Common myeloid progenitor, CD34-positive (primary cell): Measurements from ENCODE around the gene TMEM54.

Experiments
- CTCF ChIA-PET: fragments of 350-600 bp; sonication (Branson Sonifier 250); formaldehyde crosslinking; loops from one replicate; lab custom pipeline; 2021; ENCODE audit warnings: antibody characterized with exemption; lab: Charles Lee
- POLR2A ChIA-PET: fragments of 350-600 bp; sonication (Branson Sonifier 250); formaldehyde crosslinking; loops from one replicate; lab custom pipeline; 2021; ENCODE audit warnings: antibody characterized with exemption; lab: Charles Lee
- DNase-seq, 3 donors: peaks; one replicate each; pipeline versions ENCODE4 v3.0.0 to v3.0.0-alpha.2; 2013
- H3K27ac ChIP-seq, 2 experiments: 1 replicate in 1 of 2; 2 replicates in 1 of 2; pipeline ENCODE4 v1.7.0; 2013; ENCODE audit warnings: inconsistent platforms in 2 of 2, low read length in 2 of 2, mild to moderate bottlenecking in 2 of 2, low read depth in 1 of 2, moderate library complexity in 1 of 2; ENCODE audit not compliant: severe bottlenecking in 2 of 2, insufficient read depth in 1 of 2, poor library complexity in 1 of 2
- H3K27me3 ChIP-seq, 5 experiments: replicated peaks in 2 of 5; 1 replicate in 3 of 5; 2 replicates in 2 of 5; pipeline versions ENCODE4 v1.6.1 to v1.7.0; 2013; ENCODE audit warnings: low read length in 4 of 5, mild to moderate bottlenecking in 2 of 5, moderate library complexity in 2 of 5, inconsistent platforms in 1 of 5; ENCODE audit not compliant: insufficient read depth in 5 of 5, control insufficient read depth in 4 of 5
- H3K36me3 ChIP-seq, 4 experiments: 1 replicate in 2 of 4; 2 replicates in 2 of 4; pipeline versions ENCODE4 v1.6.1 to v1.7.0; 2013; ENCODE audit warnings: low read length in 3 of 4, control low read depth in 1 of 4, mild to moderate bottlenecking in 1 of 4; ENCODE audit not compliant: control insufficient read depth in 4 of 4, insufficient read depth in 4 of 4
- H3K4me1 ChIP-seq, 4 experiments: 1 replicate in 3 of 4; 2 replicates in 1 of 4; pipeline versions ENCODE4 v1.6.1 to v1.7.1; 2013; ENCODE audit warnings: low read length in 3 of 4, mild to moderate bottlenecking in 3 of 4, control low read depth in 1 of 4, inconsistent platforms in 1 of 4, moderate library complexity in 1 of 4; ENCODE audit not compliant: control insufficient read depth in 4 of 4, insufficient read depth in 4 of 4; ENCODE audit errors: control extremely low read depth in 1 of 4
- H3K4me3 ChIP-seq, 7 experiments: 1 replicate in 4 of 7; 2 replicates in 3 of 7; pipeline versions ENCODE4 v1.5.1 to v1.7.0; 2013; ENCODE audit warnings: mild to moderate bottlenecking in 7 of 7, low read length in 6 of 7, moderate library complexity in 6 of 7, inconsistent platforms in 2 of 7, low read depth in 2 of 7, control low read depth in 1 of 7; ENCODE audit not compliant: insufficient read depth in 4 of 7, control insufficient read depth in 1 of 7; ENCODE audit errors: extremely low read depth in 1 of 7
- H3K9me3 ChIP-seq, 5 experiments: 1 replicate in 4 of 5; 2 replicates in 1 of 5; pipeline versions ENCODE4 v1.6.1 to v1.7.1; 2013; ENCODE audit warnings: low read length in 4 of 5, mild to moderate bottlenecking in 2 of 5, inconsistent platforms in 1 of 5, low read depth in 1 of 5, moderate library complexity in 1 of 5; ENCODE audit not compliant: control insufficient read depth in 4 of 5, insufficient read depth in 2 of 5; ENCODE audit errors: control extremely low read depth in 1 of 5
- WGBS: methylation state at CpG from one replicate; pipeline ENCODE4 v1.1.5; 2013; ENCODE audit not compliant: insufficient coverage; 5-methylcytosine and 5-hydroxymethylcytosine counted together

The TMEM54 gene

DNA sequence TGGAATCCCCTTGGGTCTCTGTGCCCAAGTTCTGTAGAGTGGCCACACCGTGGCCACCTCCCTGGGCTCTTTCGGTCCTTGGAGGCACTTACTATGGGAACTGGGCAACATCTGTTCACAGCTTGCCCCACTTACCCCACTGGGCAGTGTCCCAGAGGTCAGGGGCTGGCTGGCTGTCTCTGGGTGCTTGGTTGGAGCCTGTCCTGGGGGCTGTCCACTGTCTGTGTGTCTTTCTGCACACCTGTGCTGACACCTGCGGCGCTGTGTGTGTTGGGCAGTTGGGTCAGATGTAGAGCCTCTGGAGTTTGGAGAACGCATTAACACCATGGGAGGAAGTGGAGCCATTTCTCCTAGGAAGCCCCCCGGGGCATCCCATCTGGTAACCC is 1.3 kb upstream of the TMEM54 start:
- no peak for DNase-seq
- no peaks in the 10 kb centered on the region for H3K9me3 ChIP-seq
- 70% methylated on average over 5 of the region's 6 CpGs for whole genome bisulfite sequencing
- CTCF ChIA-PET = no interaction called here
- H3K4me1 ChIP-seq = peaks cover 0 to 10% (median 8%) of the 10 kb centered on the region in 4 experiments
- no peak overlapping the region for H3K27ac ChIP-seq
- H3K4me3 ChIP-seq = no peak overlapping the region
- POLR2A ChIA-PET = no interaction called here
- no peaks in the 10 kb centered on the region for H3K36me3 ChIP-seq
- peaks cover 7 to 71% (median 33%) of the 10 kb centered on the region in 5 experiments for H3K27me3 ChIP-seq

- no peak overlapping the region for H3K27ac ChIP-seq
- no peak for DNase-seq
- 39% methylated on average over 15 of the region's 24 CpGs for WGBS
- peaks cover 7 to 69% (median 32%) of the 10 kb centered on the region in 5 experiments for H3K27me3 ChIP-seq
- no peaks in the 10 kb centered on the region for H3K36me3 ChIP-seq
- H3K9me3 ChIP-seq = no peaks in the 10 kb centered on the region
- H3K4me1 ChIP-seq = peaks cover 0 to 10% (median 8%) of the 10 kb centered on the region in 4 experiments
- H3K4me3 ChIP-seq = peak overlapping the region in 5 of 7 experiments; percentile 26 to 64 (median 47)
- POLR2A ChIA-PET = no interaction called here
- CTCF ChIA-PET = no interaction called here
Observed at GRCh38 chr1:32901823-32902534, 790 bp upstream of the TMEM54 start.

DNA sequence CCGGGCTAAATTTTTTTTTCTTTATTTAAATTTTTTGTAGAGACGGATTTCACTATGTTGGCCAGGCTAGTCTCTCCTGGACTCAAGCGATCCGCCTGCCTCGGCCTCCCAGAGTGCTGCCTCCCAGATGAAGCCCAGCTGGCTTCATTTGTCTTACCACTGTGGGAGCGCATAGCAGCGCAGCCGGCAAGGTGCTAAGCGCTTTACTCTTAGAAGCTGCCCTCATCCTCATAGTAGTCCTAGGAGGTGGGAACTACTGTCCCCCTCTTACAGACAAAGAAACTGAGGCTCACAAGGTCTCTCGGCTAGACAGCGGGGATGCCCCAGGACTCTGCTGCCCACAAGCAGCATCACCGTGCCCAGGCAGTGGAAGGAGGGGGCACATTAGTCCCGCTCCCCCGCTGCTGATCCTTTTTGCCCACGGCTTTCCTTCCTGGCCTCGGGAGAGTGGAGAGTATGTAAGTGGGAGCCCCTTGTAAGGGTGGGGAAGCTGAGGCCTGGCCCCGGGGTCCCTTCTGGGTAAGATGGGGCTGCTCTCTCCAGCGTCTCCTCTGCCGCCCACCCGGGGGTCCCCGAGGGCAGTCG is 726 bp downstream of the TMEM54 start:
- 27% methylated on average over 18 of the region's 22 CpGs for WGBS
- peak overlapping the region in 4 of 7 experiments; percentile 0 to 52 (median 50) for H3K4me3 ChIP-seq
- H3K27ac ChIP-seq = no peak overlapping the region
- ChIA-PET POLR2A (no interaction called here), CTCF (interaction anchor here (1.9 kb wide), 1 partner anchor 10 kb away, joined by 9 read pairs; no protein-coding TSS in a partner anchor)
- no peaks in the 10 kb centered on the region for H3K36me3 ChIP-seq
- H3K4me1 ChIP-seq = peaks cover 0 to 10% (median 9%) of the 10 kb centered on the region in 4 experiments
- peaks cover 7 to 74% (median 34%) of the 10 kb centered on the region in 5 experiments for H3K27me3 ChIP-seq
- no peaks in the 10 kb centered on the region for H3K9me3 ChIP-seq
- DNase-seq = no peak

DNA sequence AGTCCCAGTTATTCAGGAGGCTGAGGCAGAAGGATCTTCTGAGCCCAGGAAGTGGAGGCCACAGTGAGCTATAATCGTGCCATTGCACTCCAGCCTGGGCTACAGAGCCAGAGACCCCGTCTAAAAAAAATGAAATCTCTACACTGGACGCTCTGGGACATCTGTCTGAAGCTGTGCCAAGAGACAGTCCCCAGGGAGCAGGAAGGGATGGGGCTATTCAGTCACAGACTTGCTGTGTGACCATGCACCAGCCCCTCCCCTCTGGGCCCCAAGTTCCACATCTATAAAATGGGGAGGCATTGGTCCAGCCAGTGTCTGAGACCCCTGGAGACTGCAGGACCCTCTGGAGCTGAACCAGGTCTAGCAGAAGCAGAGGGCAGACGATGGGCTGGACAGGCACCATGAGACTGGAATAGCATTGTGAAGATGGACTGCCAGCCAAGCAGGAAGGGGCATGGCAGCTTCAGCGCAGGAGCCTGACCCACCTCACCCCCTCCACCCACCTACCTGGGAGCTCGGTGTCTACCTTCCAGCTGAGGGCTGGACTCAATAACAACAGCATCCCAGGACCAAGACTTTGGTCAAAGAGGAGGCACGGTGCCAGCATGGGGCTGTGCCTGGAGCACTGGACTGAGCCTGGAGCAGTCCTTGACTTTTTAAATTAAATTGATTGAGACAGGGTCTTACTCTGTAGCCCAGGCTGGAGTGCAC is 1.4 kb downstream of the TMEM54 start:
- H3K4me1 ChIP-seq = peaks cover 0 to 10% (median 9%) of the 10 kb centered on the region in 4 experiments
- H3K36me3 ChIP-seq = no peaks in the 10 kb centered on the region
- peaks cover 7 to 80% (median 34%) of the 10 kb centered on the region in 5 experiments for H3K27me3 ChIP-seq
- 97% methylated on average over 7 of the region's 7 CpGs for WGBS
- POLR2A ChIA-PET = no interaction called here
- H3K9me3 ChIP-seq = no peaks in the 10 kb centered on the region
- no peak for DNase-seq
- no peak overlapping the region for H3K4me3 ChIP-seq
- H3K27ac ChIP-seq = no peak overlapping the region
- CTCF ChIA-PET = interaction anchor here (1.9 kb wide), 1 partner anchor 10 kb away, joined by 9 read pairs; no protein-coding TSS in a partner anchor

- no peaks in the 10 kb centered on the region for H3K36me3 ChIP-seq
- WGBS = 100% methylated on average over 2 of the region's 3 CpGs
- POLR2A ChIA-PET = no interaction called here
- no peak overlapping the region for H3K27ac ChIP-seq
- CTCF ChIA-PET = interaction anchor here (0.7 to 1.9 kb wide), 5 partner anchors 9 to 23 kb away, joined by 3 to 9 read pairs (median 4); partner anchors contain the start of gene HPCA
- H3K4me3 ChIP-seq = no peak overlapping the region
- no peaks in the 10 kb centered on the region for H3K9me3 ChIP-seq
- DNase-seq = no peak
- H3K27me3 ChIP-seq = peaks cover 7 to 79% (median 26%) of the 10 kb centered on the region in 5 experiments
- peaks cover 0 to 10% (median 9%) of the 10 kb centered on the region in 4 experiments for H3K4me1 ChIP-seq
Observed at GRCh38 chr1:32898958-32899357, 2.2 kb downstream of the TMEM54 start.

- DNase-seq = no peak
- Histone ChIP-seq H3K4me1 (peaks cover 0 to 18% (median 14%) of the 10 kb centered on the region in 4 experiments), H3K4me3 (no peak overlapping the region), H3K27me3 (peaks cover 4 to 88% (median 25%) of the 10 kb centered on the region in 5 experiments), H3K36me3 (no peaks in the 10 kb centered on the region), H3K27ac (no peak overlapping the region), H3K9me3 (no peaks in the 10 kb centered on the region)
- WGBS = 95% methylated on average over 8 of the region's 9 CpGs
- ChIA-PET POLR2A (no interaction called here), CTCF (interaction anchor here (0.8 to 1.5 kb wide), 4 partner anchors 9 to 108 kb away, joined by 3 to 4 read pairs (median 4); no protein-coding TSS in a partner anchor)
Observed at GRCh38 chr1:32898056-32898455, 3.1 kb downstream of the TMEM54 start.
